H9 (cell line): ENCODE measurements around the gene SLC25A48. TPM values are rescaled to one million over a fixed set of nuclear protein-coding genes. Genes with fewer than 3 reads are reported as not detected.

Experiments
- DNase-seq: peaks from one replicate; pipeline ENCODE4 v3.0.0-alpha.2; 2017
- H2AFZ ChIP-seq: one replicate; pipeline ENCODE4 v1.6.1; 2013; ENCODE audit warnings: mild to moderate bottlenecking, low read length, control low read depth, moderate library complexity
- H2AK5ac ChIP-seq: 2 replicates; pipeline ENCODE4 v1.6.1; 2013; ENCODE audit warnings: low read length, control low read depth, mixed read lengths; ENCODE audit not compliant: insufficient read length
- H2BK120ac ChIP-seq: one replicate; pipeline ENCODE4 v1.6.1; 2013; ENCODE audit warnings: low read depth, mild to moderate bottlenecking, low read length, control low read depth, inconsistent platforms; ENCODE audit not compliant: poor library complexity, severe bottlenecking
- H2BK12ac ChIP-seq: 2 replicates; pipeline ENCODE4 v1.6.1; 2013; ENCODE audit warnings: low read length, control low read depth, mixed read lengths, low read depth; ENCODE audit not compliant: insufficient read length
- H2BK15ac ChIP-seq: 2 replicates; pipeline ENCODE4 v1.6.1; 2013; ENCODE audit warnings: low read depth, low read length, control low read depth
- H2BK20ac ChIP-seq: one replicate; pipeline ENCODE4 v1.6.1; 2013; ENCODE audit warnings: low read depth, mild to moderate bottlenecking, low read length, control low read depth, inconsistent platforms; ENCODE audit not compliant: poor library complexity, severe bottlenecking
- H2BK5ac ChIP-seq: 2 replicates; pipeline ENCODE4 v1.6.1; 2013; ENCODE audit warnings: low read length, control low read depth, mixed read lengths; ENCODE audit not compliant: insufficient read length
- H3K14ac ChIP-seq: 2 replicates; pipeline ENCODE4 v1.6.1; 2013; ENCODE audit warnings: low read length, control low read depth; ENCODE audit not compliant: insufficient read depth
- H3K18ac ChIP-seq: 2 replicates; pipeline ENCODE4 v1.6.1; 2013; ENCODE audit warnings: low read depth, mild to moderate bottlenecking, mixed read lengths, low read length, control low read depth; ENCODE audit not compliant: insufficient read length
- H3K23ac ChIP-seq: 2 replicates; pipeline ENCODE4 v1.6.1; 2013; ENCODE audit warnings: low read length, control low read depth, mixed read lengths, low read depth; ENCODE audit not compliant: insufficient read length
- H3K23me2 ChIP-seq: 2 replicates; pipeline ENCODE4 v1.6.1; 2013; ENCODE audit warnings: low read depth, mild to moderate bottlenecking, mixed read lengths, low read length, control low read depth; ENCODE audit not compliant: insufficient read length, poor library complexity, severe bottlenecking
- H3K27ac ChIP-seq: 2 replicates; pipeline ENCODE4 v1.5.1; 2013; ENCODE audit warnings: low read length, control low read depth, mixed read lengths, low read depth; ENCODE audit not compliant: insufficient read length
- H3K27me3 ChIP-seq: 2 replicates; pipeline ENCODE4 v1.6.1; 2013; ENCODE audit warnings: low read length, control low read depth, inconsistent platforms; ENCODE audit not compliant: insufficient read depth
- H3K4ac ChIP-seq: 2 replicates; pipeline ENCODE4 v1.6.1; 2013; ENCODE audit warnings: low read depth, mild to moderate bottlenecking, control low read depth, inconsistent platforms, low read length, moderate library complexity
- H3K4me1 ChIP-seq: 2 replicates; pipeline ENCODE4 v1.6.1; 2013; ENCODE audit warnings: low read length, control low read depth, inconsistent platforms; ENCODE audit not compliant: insufficient read depth
- H3K4me2 ChIP-seq: 2 replicates; pipeline ENCODE4 v1.6.1; 2013; ENCODE audit warnings: low read length, control low read depth, mixed read lengths; ENCODE audit not compliant: insufficient read length, insufficient read depth
- H3K56ac ChIP-seq: 2 replicates; pipeline ENCODE4 v1.6.1; 2013; ENCODE audit warnings: low read depth, mild to moderate bottlenecking, mixed read lengths, low read length, control low read depth; ENCODE audit not compliant: insufficient read length
- H3K79me1 ChIP-seq: 2 replicates; pipeline ENCODE4 v1.6.1; 2013; ENCODE audit warnings: low read depth, mild to moderate bottlenecking, moderate library complexity, low read length, control low read depth, inconsistent platforms; ENCODE audit not compliant: insufficient read depth, poor library complexity, severe bottlenecking
- H3K79me2 ChIP-seq: 2 replicates; pipeline ENCODE4 v1.6.1; 2013; ENCODE audit warnings: low read length, control low read depth, inconsistent platforms; ENCODE audit not compliant: insufficient read depth
- H3K9ac ChIP-seq: 2 replicates; pipeline ENCODE4 v1.6.1; 2013; ENCODE audit warnings: low read length, control low read depth, mixed read lengths; ENCODE audit not compliant: insufficient read length; ENCODE audit errors: extremely low read depth
- H3K9me3 ChIP-seq: one replicate; pipeline ENCODE4 v1.6.1; 2013; ENCODE audit warnings: low read depth, low read length, inconsistent platforms; ENCODE audit not compliant: control insufficient read depth
- H3T11ph ChIP-seq: one replicate; pipeline ENCODE4 v1.6.1; 2013; ENCODE audit warnings: mild to moderate bottlenecking, low read length, control low read depth, inconsistent platforms
- H4K20me1 ChIP-seq: one replicate; pipeline ENCODE4 v1.6.1; 2013; ENCODE audit not compliant: control insufficient read depth, insufficient read length, insufficient read depth
- H4K5ac ChIP-seq: 2 replicates; pipeline ENCODE4 v1.6.1; 2013; ENCODE audit warnings: low read depth, mild to moderate bottlenecking, mixed read lengths, low read length, control low read depth; ENCODE audit not compliant: insufficient read length
- H4K8ac ChIP-seq: replicated peaks from 2 replicates; pipeline ENCODE4 v1.6.1; 2013; ENCODE audit warnings: low read length, control low read depth, mixed read lengths, low read depth; ENCODE audit not compliant: insufficient read length
- H4K91ac ChIP-seq: 2 replicates; pipeline ENCODE4 v1.6.1; 2013; ENCODE audit warnings: low read depth, mild to moderate bottlenecking, moderate library complexity, mixed read lengths, low read length, control low read depth; ENCODE audit not compliant: insufficient read length
- H3K27ac Mint-ChIP-seq, 3 experiments: 2 replicates in 2 of 3; 3 replicates in 1 of 3; pipeline ENCODE4 v1.8.0; 2020 to 2021; ENCODE audit warnings: mixed read lengths in 3 of 3, mild to moderate bottlenecking in 1 of 3, moderate library complexity in 1 of 3
- H3K27me3 Mint-ChIP-seq: 2 replicates; pipeline ENCODE4 v1.8.0; 2021; ENCODE audit warnings: low read depth, mild to moderate bottlenecking, moderate library complexity, mixed read lengths
- H3K36me3 Mint-ChIP-seq, 3 experiments: 2 replicates in 2 of 3; 3 replicates in 1 of 3; pipeline ENCODE4 v1.8.0; 2020 to 2021; ENCODE audit warnings: low read depth in 3 of 3, mixed read lengths in 3 of 3; ENCODE audit not compliant: insufficient read depth in 1 of 3
- H3K4me1 Mint-ChIP-seq, 2 experiments: 2 replicates each; pipeline ENCODE4 v1.8.0; 2020; ENCODE audit warnings: mixed read lengths in 2 of 2
- H3K4me3 Mint-ChIP-seq, 2 experiments: 2 replicates in 1 of 2; 3 replicates in 1 of 2; pipeline ENCODE4 v1.8.0; 2020 to 2021; ENCODE audit warnings: mild to moderate bottlenecking in 2 of 2, mixed read lengths in 2 of 2, moderate library complexity in 1 of 2
- H3K9me3 Mint-ChIP-seq, 2 experiments: 2 replicates in 1 of 2; 3 replicates in 1 of 2; pipeline ENCODE4 v1.8.0; 2020; ENCODE audit warnings: mild to moderate bottlenecking in 2 of 2, mixed read lengths in 2 of 2, moderate library complexity in 1 of 2
- WGBS: extraction: QIAGEN DNeasy Blood & Tissue Kit; methylation state at CpG from one replicate; pipeline ENCODE4 v1.1.7; 2013; ENCODE audit warnings: missing lambda C conversion rate, low lambda C conversion rate, mixed read lengths; ENCODE audit not compliant: insufficient read length; ENCODE audit errors: extremely low coverage; 5-methylcytosine and 5-hydroxymethylcytosine counted together
- total RNA-seq: library from RNA; stranded (reverse); gene quantifications from 2 replicates; pipeline ENCODE4 v1.2.1, GENCODE V29; 2021
- TF ChIP-seq, protein P1 (sequence below): fragments of 200-600 bp; sonication (generic); conservative IDR thresholded peaks from 3 replicates; pipeline ENCODE4 v1.8.0; 2021; ENCODE audit warnings: antibody characterized with exemption, mild to moderate bottlenecking

SLC25A48 gene
- total RNA-seq, 1 experiment from 2014 or later = 0.66 TPM

DNA sequence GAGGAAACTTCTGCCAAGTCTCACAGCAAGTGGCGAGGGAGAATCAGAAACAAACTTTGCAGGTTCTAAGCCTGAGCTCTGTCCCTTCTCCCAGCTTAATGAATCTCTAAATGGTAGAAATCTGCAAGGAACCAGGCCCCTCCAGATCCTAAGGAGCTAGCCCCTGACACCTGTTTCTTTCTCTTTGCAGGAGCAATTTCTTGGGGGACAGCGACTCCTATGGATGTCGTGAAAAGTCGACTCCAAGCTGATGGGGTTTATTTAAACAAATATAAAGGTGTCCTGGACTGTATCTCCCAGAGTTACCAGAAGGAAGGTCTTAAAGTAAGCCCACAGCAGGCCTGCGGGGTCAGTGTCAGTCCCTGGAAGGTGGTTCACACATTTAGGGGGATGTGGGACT lies 39.4 kb downstream of the SLC25A48 start:
- DNase-seq = no peak
- no peak overlapping the region for H3K14ac ChIP-seq
- no peak overlapping the region for H3K4me2 ChIP-seq
- H3K79me2 ChIP-seq = no peaks in the 10 kb centered on the region
- no peaks in the 10 kb centered on the region for H3K9me3 ChIP-seq
- H3K9ac ChIP-seq = no peak overlapping the region
- no peak overlapping the region for H2AK5ac ChIP-seq
- H2BK15ac ChIP-seq = no peak overlapping the region
- H3K4ac ChIP-seq = no peak overlapping the region
- no peak overlapping the region for H3K23ac ChIP-seq
- no peak overlapping the region for H2BK12ac ChIP-seq
- TF ChIP-seq, protein P1, sequence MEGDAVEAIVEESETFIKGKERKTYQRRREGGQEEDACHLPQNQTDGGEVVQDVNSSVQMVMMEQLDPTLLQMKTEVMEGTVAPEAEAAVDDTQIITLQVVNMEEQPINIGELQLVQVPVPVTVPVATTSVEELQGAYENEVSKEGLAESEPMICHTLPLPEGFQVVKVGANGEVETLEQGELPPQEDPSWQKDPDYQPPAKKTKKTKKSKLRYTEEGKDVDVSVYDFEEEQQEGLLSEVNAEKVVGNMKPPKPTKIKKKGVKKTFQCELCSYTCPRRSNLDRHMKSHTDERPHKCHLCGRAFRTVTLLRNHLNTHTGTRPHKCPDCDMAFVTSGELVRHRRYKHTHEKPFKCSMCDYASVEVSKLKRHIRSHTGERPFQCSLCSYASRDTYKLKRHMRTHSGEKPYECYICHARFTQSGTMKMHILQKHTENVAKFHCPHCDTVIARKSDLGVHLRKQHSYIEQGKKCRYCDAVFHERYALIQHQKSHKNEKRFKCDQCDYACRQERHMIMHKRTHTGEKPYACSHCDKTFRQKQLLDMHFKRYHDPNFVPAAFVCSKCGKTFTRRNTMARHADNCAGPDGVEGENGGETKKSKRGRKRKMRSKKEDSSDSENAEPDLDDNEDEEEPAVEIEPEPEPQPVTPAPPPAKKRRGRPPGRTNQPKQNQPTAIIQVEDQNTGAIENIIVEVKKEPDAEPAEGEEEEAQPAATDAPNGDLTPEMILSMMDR = no peak
- Mint-ChIP-seq H3K4me1 (no peaks in the 10 kb centered on the region), H3K36me3 (no peaks in the 10 kb centered on the region), H3K27me3 (peaks cover 8% of the 10 kb centered on the region), H3K9me3 (no peaks in the 10 kb centered on the region), H3K27ac (no peak overlapping the region), H3K4me3 (no peak overlapping the region)
- no peak overlapping the region for H3K27ac ChIP-seq
- no peak overlapping the region for H4K91ac ChIP-seq
- H3K56ac ChIP-seq = no peak overlapping the region
- H3T11ph ChIP-seq = no peak overlapping the region
- H4K20me1 ChIP-seq = no peaks in the 10 kb centered on the region
- H4K5ac ChIP-seq = no peak overlapping the region
- no peak overlapping the region for H3K18ac ChIP-seq
- H2AFZ ChIP-seq = no peak overlapping the region
- no peak overlapping the region for H4K8ac ChIP-seq
- no CpG with 5 or more reads among the region's 5 CpGs for WGBS
- no peak overlapping the region for H2BK5ac ChIP-seq
- H3K27me3 ChIP-seq = no peaks in the 10 kb centered on the region
- H3K79me1 ChIP-seq = no peaks in the 10 kb centered on the region
- no peak overlapping the region for H2BK120ac ChIP-seq
- no peaks in the 10 kb centered on the region for H3K23me2 ChIP-seq
- no peak overlapping the region for H2BK20ac ChIP-seq
- H3K4me1 ChIP-seq = no peaks in the 10 kb centered on the region
